Measurements from ENCODE around the gene FGGY. TPM values are rescaled to one million over a fixed set of nuclear protein-coding genes. Genes with fewer than 3 reads are reported as not detected.
"Not testable (repeated sequence)": the region's sequence is repeated elsewhere in the genome, so short reads cannot be mapped to it uniquely, and the experiment has no call there.

The FGGY gene
- total and polyA plus RNA-seq, 2 donors (not counting 1 experiment from before 2014, with no cell fraction given): 6.1 to 38.5 TPM

GRCh38 chr1:59457786-59458185 lies 160.9 kb downstream of the FGGY start:
- ChIA-PET POLR2A (no interaction called here), CTCF (no interaction called here)
- H3K9me3 ChIP-seq (ENCODE audit: control extremely low read depth in 1 of 3, control insufficient read depth in 2 of 3, insufficient read depth in 1 of 3, low read length in 2 of 3): peaks cover 0 to 8% (median 5%) of the 10 kb centered on the region in 3 donors
- H2AFZ ChIP-seq (ENCODE audit: insufficient read depth, low read depth, low read length, poor library complexity, severe bottlenecking): no peak overlapping the region
- ATAC-seq (ENCODE audit: low read depth) (no peak), DNase-seq (no peak)
- H3K36me3 ChIP-seq (replicated peaks in 1 of 2; ENCODE audit: control extremely low read depth in 1 of 2, control insufficient read depth in 1 of 2, extremely low read depth in 1 of 2, insufficient read depth in 2 of 2, low read length in 1 of 2): peaks cover 0 to 3% of the 10 kb centered on the region in 2 experiments
- H3K4me2 ChIP-seq (replicated peaks; ENCODE audit: low read depth, low read length, poor library complexity, severe bottlenecking): no peak overlapping the region
- no peak overlapping the region for H3K4me3 Mint-ChIP-seq
- WGBS (ENCODE audit: insufficient coverage): no CpG with 5 or more reads among the region's 2 CpGs
- peaks cover 2% of the 10 kb centered on the region for H3K9me3 Mint-ChIP-seq (ENCODE audit: insufficient read depth)
- H3K4me3 ChIP-seq (ENCODE audit: control extremely low read depth in 1 of 5, extremely low read depth in 1 of 5, insufficient read depth in 1 of 5, low read depth in 2 of 5, low read length in 4 of 5): no peak overlapping the region
- no peak for TF ChIP-seq CTCF (IDR thresholded peaks at IDR 0.05)
- no peak for TF ChIP-seq EZH2 (IDR thresholded peaks at IDR 0.05; ENCODE audit: borderline replicate concordance, insufficient read depth, low read depth, low read length, poor library complexity, severe bottlenecking)
- H3K27ac Mint-ChIP-seq: no peak overlapping the region
- no peak overlapping the region for H3K9ac ChIP-seq (ENCODE audit: low read length)
- intact Hi-C loops (cut with micrococcal nuclease): no loop called here
- H3K27ac ChIP-seq (ENCODE audit: low read length in 2 of 2): no peak overlapping the region
- no peaks in the 10 kb centered on the region for H3K27me3 Mint-ChIP-seq
- peaks cover 5 to 7% of the 10 kb centered on the region in 2 donors for H3K4me1 ChIP-seq (ENCODE audit: control insufficient read depth in 2 of 2, insufficient read depth in 2 of 2, low read length in 2 of 2)
- no peaks in the 10 kb centered on the region for H3K79me2 ChIP-seq (ENCODE audit: control insufficient read depth, insufficient read depth, low read length)
- no peaks in the 10 kb centered on the region for H4K20me1 ChIP-seq (ENCODE audit: control insufficient read depth, insufficient read depth, low read length, poor library complexity, severe bottlenecking)
- H3K27me3 ChIP-seq (replicated peaks in 1 of 4; ENCODE audit: control extremely low read depth in 1 of 4, control insufficient read depth in 3 of 4, insufficient read depth in 4 of 4, low read length in 3 of 4): no peaks in the 10 kb centered on the region
- peaks cover 7% of the 10 kb centered on the region for H3K4me1 Mint-ChIP-seq

GRCh38 chr1:59458884-59459283 lies 162.0 kb downstream of the FGGY start:
- peaks cover under 1% of the 10 kb centered on the region for H3K4me1 Mint-ChIP-seq
- peaks cover 0 to 3% of the 10 kb centered on the region in 2 experiments for H3K36me3 ChIP-seq (replicated peaks in 1 of 2; ENCODE audit: control extremely low read depth in 1 of 2, control insufficient read depth in 1 of 2, extremely low read depth in 1 of 2, insufficient read depth in 2 of 2, low read length in 1 of 2)
- ChIA-PET POLR2A (no interaction called here), CTCF (no interaction called here)
- H3K79me2 ChIP-seq (ENCODE audit: control insufficient read depth, insufficient read depth, low read length): no peaks in the 10 kb centered on the region
- no peaks in the 10 kb centered on the region for H3K4me1 ChIP-seq (ENCODE audit: control insufficient read depth in 2 of 2, insufficient read depth in 2 of 2, low read length in 2 of 2)
- no peak overlapping the region for H3K9ac ChIP-seq (ENCODE audit: low read length)
- no peaks in the 10 kb centered on the region for H3K27me3 ChIP-seq (replicated peaks in 1 of 4; ENCODE audit: control extremely low read depth in 1 of 4, control insufficient read depth in 3 of 4, insufficient read depth in 4 of 4, low read length in 3 of 4)
- peaks cover 2% of the 10 kb centered on the region for H3K9me3 Mint-ChIP-seq (ENCODE audit: insufficient read depth)
- TF ChIP-seq EZH2 (IDR thresholded peaks at IDR 0.05; ENCODE audit: borderline replicate concordance, insufficient read depth, low read depth, low read length, poor library complexity, severe bottlenecking) (no peak), CTCF (IDR thresholded peaks at IDR 0.05) (no peak)
- H3K9me3 ChIP-seq (ENCODE audit: control extremely low read depth in 1 of 3, control insufficient read depth in 2 of 3, insufficient read depth in 1 of 3, low read length in 2 of 3): peaks cover 0 to 8% (median 5%) of the 10 kb centered on the region in 3 donors
- no peak for ATAC-seq (ENCODE audit: low read depth)
- H3K27me3 Mint-ChIP-seq: no peaks in the 10 kb centered on the region
- intact Hi-C loops (cut with micrococcal nuclease): no loop called here
- DNase-seq: no peak
- no CpG with 5 or more reads among the region's 2 CpGs for WGBS (ENCODE audit: insufficient coverage)
- no peak overlapping the region for H3K4me3 ChIP-seq (ENCODE audit: control extremely low read depth in 1 of 5, extremely low read depth in 1 of 5, insufficient read depth in 1 of 5, low read depth in 2 of 5, low read length in 4 of 5)
- H3K27ac Mint-ChIP-seq: no peak overlapping the region
- H3K4me3 Mint-ChIP-seq: no peak overlapping the region
- no peak overlapping the region for H3K27ac ChIP-seq (ENCODE audit: low read length in 2 of 2)
- H2AFZ ChIP-seq (ENCODE audit: insufficient read depth, low read depth, low read length, poor library complexity, severe bottlenecking): no peak overlapping the region
- no peak overlapping the region for H3K4me2 ChIP-seq (replicated peaks; ENCODE audit: low read depth, low read length, poor library complexity, severe bottlenecking)
- no peaks in the 10 kb centered on the region for H4K20me1 ChIP-seq (ENCODE audit: control insufficient read depth, insufficient read depth, low read length, poor library complexity, severe bottlenecking)

DNA sequence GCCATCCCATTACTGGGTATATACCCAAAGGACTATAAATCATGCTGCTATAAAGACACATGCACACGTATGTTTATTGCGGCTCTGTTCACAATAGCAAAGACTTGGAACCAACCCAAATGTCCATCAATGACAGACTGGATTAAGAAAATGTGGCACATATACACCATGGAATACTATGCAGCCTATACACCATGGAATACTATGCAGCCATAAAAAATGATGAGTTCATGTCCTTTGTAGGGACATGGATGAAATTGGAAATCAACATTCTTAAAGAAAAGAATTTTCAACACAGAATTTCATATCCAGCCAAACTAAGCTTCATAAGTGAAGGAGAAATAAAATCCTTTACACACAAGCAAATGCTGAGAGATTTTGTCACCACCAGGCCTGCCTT lies 166.0 kb downstream of the FGGY start:
- no CpG with 5 or more reads among the region's 2 CpGs for WGBS (ENCODE audit: insufficient coverage)
- H3K4me3 Mint-ChIP-seq: not testable (repeated sequence)

More for the DNA sequence above, 166.0 kb downstream of the FGGY start:
- H2AFZ ChIP-seq (ENCODE audit: insufficient read depth, low read depth, low read length, poor library complexity, severe bottlenecking); H3K4me1 ChIP-seq (ENCODE audit: control insufficient read depth in 2 of 2, insufficient read depth in 2 of 2, low read length in 2 of 2); CTCF ChIA-PET; H4K20me1 ChIP-seq (ENCODE audit: control insufficient read depth, insufficient read depth, low read length, poor library complexity, severe bottlenecking); H3K4me2 ChIP-seq (replicated peaks; ENCODE audit: low read depth, low read length, poor library complexity, severe bottlenecking); intact Hi-C loops (cut with micrococcal nuclease); ATAC-seq (ENCODE audit: low read depth); H3K79me2 ChIP-seq (ENCODE audit: control insufficient read depth, insufficient read depth, low read length); H3K27me3 Mint-ChIP-seq; H3K9me3 Mint-ChIP-seq (ENCODE audit: insufficient read depth); POLR2A ChIA-PET; H3K9ac ChIP-seq (ENCODE audit: low read length); H3K36me3 ChIP-seq (replicated peaks in 1 of 2; ENCODE audit: control extremely low read depth in 1 of 2, control insufficient read depth in 1 of 2, extremely low read depth in 1 of 2, insufficient read depth in 2 of 2, low read length in 1 of 2); H3K27ac ChIP-seq (ENCODE audit: low read length in 2 of 2); H3K4me3 ChIP-seq (ENCODE audit: control extremely low read depth in 1 of 5, extremely low read depth in 1 of 5, insufficient read depth in 1 of 5, low read depth in 2 of 5, low read length in 4 of 5); H3K27me3 ChIP-seq (replicated peaks in 1 of 4; ENCODE audit: control extremely low read depth in 1 of 4, control insufficient read depth in 3 of 4, insufficient read depth in 4 of 4, low read length in 3 of 4); H3K27ac Mint-ChIP-seq; H3K4me1 Mint-ChIP-seq; H3K9me3 ChIP-seq (ENCODE audit: control extremely low read depth in 1 of 3, control insufficient read depth in 2 of 3, insufficient read depth in 1 of 3, low read length in 2 of 3); DNase-seq: not testable (repeated sequence)
